A549 (cell line): ENCODE data around the gene ZP2.

ENCODE experiments used
- CEBPB ChIP-seq, 2 experiments: fragments of >200 bp in 1 of 2; sonication (Bioruptor Twin) in 1 of 2; formaldehyde crosslinking in 1 of 2; IDR thresholded peaks; 2 replicates each; pipeline ENCODE4 v1.6.1; 2012 to 2016
- ESRRA ChIP-seq: fragments of 150-350 bp; IDR thresholded peaks from 2 replicates; pipeline ENCODE4 v1.6.1; 2014; ENCODE audit warnings: mild to moderate bottlenecking, low read length, borderline replicate concordance
- JUN ChIP-seq, 2 experiments: fragments of >200 bp; sonication (Bioruptor Twin); formaldehyde crosslinking; IDR thresholded peaks; 2 replicates in 1 of 2; 3 replicates in 1 of 2; pipeline ENCODE4 v1.6.1; 2016 to 2017
- PHF8 ChIP-seq: fragments of 200-600 bp; sonication (generic); IDR thresholded peaks from 2 replicates; pipeline ENCODE4 v1.6.1; 2016; ENCODE audit warnings: low read depth, mild to moderate bottlenecking, antibody characterized with exemption, moderate library complexity, borderline replicate concordance
- POLR2A ChIP-seq: IDR thresholded peaks from 2 replicates; pipeline ENCODE4 v1.6.1; 2012; ENCODE audit warnings: mild to moderate bottlenecking, low read length
- SREBF2 ChIP-seq: fragments of 450-650 bp; IDR thresholded peaks from 2 replicates; pipeline ENCODE4 v1.6.1; 2014; ENCODE audit warnings: mild to moderate bottlenecking, moderate library complexity
- ZFP36 ChIP-seq: fragments of 450-650 bp; IDR thresholded peaks from 2 replicates; pipeline ENCODE4 v1.6.1; 2014; ENCODE audit warnings: borderline replicate concordance; ENCODE audit not compliant: partially characterized antibody
- TF ChIP-seq, protein P1 (sequence below): fragments of >200 bp; sonication (Bioruptor Twin); formaldehyde crosslinking; IDR thresholded peaks from 3 replicates; pipeline ENCODE4 v1.5.1; 2016

DNA sequence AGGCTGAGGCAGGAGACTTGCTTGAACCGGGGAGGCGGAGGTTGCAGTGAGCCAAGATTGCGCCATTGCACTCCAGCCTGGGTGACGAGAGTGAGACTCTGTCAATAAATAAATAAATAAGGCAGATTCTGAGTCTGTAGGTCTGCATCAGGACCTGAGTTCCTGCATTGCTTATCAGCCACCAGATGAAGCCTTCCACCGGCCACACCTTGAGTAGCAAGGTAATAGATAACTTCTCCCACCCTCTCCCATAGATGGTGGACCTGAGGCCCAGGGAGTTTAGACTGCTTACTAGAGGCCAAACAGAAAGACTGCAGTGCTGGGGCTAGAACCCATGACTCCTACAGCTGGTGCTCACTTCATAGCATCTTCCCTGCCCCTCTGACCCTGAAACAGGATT, 22.1 kb downstream of the ZP2 start:
- TF ChIP-seq ZFP36 (no peak), SREBF2 (no peak), CEBPB (IDR thresholded peaks at IDR 0.05) (no peak), POLR2A (no peak), ESRRA (no peak), PHF8 (no peak), JUN (IDR thresholded peaks at IDR 0.05) (no peak)
- TF ChIP-seq, protein P1, sequence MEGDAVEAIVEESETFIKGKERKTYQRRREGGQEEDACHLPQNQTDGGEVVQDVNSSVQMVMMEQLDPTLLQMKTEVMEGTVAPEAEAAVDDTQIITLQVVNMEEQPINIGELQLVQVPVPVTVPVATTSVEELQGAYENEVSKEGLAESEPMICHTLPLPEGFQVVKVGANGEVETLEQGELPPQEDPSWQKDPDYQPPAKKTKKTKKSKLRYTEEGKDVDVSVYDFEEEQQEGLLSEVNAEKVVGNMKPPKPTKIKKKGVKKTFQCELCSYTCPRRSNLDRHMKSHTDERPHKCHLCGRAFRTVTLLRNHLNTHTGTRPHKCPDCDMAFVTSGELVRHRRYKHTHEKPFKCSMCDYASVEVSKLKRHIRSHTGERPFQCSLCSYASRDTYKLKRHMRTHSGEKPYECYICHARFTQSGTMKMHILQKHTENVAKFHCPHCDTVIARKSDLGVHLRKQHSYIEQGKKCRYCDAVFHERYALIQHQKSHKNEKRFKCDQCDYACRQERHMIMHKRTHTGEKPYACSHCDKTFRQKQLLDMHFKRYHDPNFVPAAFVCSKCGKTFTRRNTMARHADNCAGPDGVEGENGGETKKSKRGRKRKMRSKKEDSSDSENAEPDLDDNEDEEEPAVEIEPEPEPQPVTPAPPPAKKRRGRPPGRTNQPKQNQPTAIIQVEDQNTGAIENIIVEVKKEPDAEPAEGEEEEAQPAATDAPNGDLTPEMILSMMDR, result no peak
